GM12892 (cell line): Measurements from ENCODE around the gene PCNX2.
"Not testable (repeated sequence)": the region's sequence is repeated elsewhere in the genome, so short reads cannot be mapped to it uniquely, and the experiment has no call there.

Experiments
- POLR2A ChIP-seq: IDR thresholded peaks from 2 replicates; pipeline ENCODE4 v1.6.1; 2011; ENCODE audit warnings: low read depth, low read length, control low read depth
- POLR2AphosphoS5 ChIP-seq: IDR thresholded peaks from 2 replicates; pipeline ENCODE4 v1.6.1; 2011; ENCODE audit warnings: low read depth, low read length, control low read depth
- TAF1 ChIP-seq: IDR thresholded peaks from 2 replicates; pipeline ENCODE4 v1.6.1; 2011; ENCODE audit warnings: low read depth, mild to moderate bottlenecking, control low read depth, low read length, borderline replicate concordance

DNA sequence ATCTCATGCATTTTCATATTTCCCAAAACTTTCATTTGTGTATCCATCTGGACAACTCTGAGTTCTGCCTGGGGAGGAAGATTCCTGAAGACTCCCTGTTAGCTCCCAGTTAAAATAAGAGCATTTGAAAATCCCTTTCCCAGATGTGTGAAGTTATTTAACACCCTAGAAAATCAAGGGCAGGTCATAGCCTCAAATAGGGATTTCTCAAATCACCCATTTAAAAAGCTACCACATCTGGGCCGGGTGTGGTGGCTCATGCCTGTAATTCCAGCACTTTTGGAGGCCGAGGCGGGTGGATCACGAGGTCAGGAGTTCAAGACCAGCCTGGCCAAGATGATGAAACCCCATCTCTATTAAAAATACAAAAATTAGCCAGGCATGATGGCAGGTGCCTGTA is 214.7 kb downstream of the PCNX2 start:
- TF ChIP-seq POLR2AphosphoS5, POLR2A, TAF1: not testable (repeated sequence)
